GM23248 (cell line): ENCODE data around the gene WFDC1. TPM values are rescaled to one million over a fixed set of nuclear protein-coding genes. Genes with fewer than 3 reads are reported as not detected.
"Not testable (repeated sequence)": the region's sequence is repeated elsewhere in the genome, so short reads cannot be mapped to it uniquely, and the experiment has no call there.

Experiments used
- DNase-seq: peaks from one replicate; pipeline ENCODE4 v3.0.0-alpha.2; 2015
- H2AFZ ChIP-seq: fragments of 200-600 bp; sonication (generic); 2 replicates; pipeline ENCODE4 v1.6.1; 2016; ENCODE audit warnings: antibody characterized with exemption
- H3F3A ChIP-seq: fragments of 200-600 bp; sonication (generic); 2 replicates; pipeline ENCODE4 v1.6.1; 2016; ENCODE audit warnings: mild to moderate bottlenecking, antibody characterized with exemption, mixed run types; ENCODE audit not compliant: insufficient read depth
- H3K27ac ChIP-seq: fragments of 200-600 bp; sonication (generic); 2 replicates; pipeline ENCODE4 v1.5.1; 2016; ENCODE audit warnings: mild to moderate bottlenecking
- H3K27me3 ChIP-seq: fragments of 200-600 bp; sonication (generic); replicated peaks from 2 replicates; pipeline ENCODE4 v1.6.1; 2016; ENCODE audit warnings: mild to moderate bottlenecking; ENCODE audit not compliant: insufficient read depth
- H3K36me3 ChIP-seq: fragments of 200-600 bp; sonication (generic); 2 replicates; pipeline ENCODE4 v1.6.1; 2016; ENCODE audit warnings: low read depth, mild to moderate bottlenecking
- H3K4me1 ChIP-seq: fragments of 200-600 bp; sonication (generic); 2 replicates; pipeline ENCODE4 v1.6.1; 2016; ENCODE audit warnings: mild to moderate bottlenecking; ENCODE audit not compliant: insufficient read depth
- H3K4me2 ChIP-seq: fragments of 200-600 bp; sonication (generic); one replicate; pipeline ENCODE4 v1.6.1; 2016; ENCODE audit warnings: mild to moderate bottlenecking; ENCODE audit not compliant: unreplicated experiment
- H3K4me3 ChIP-seq: fragments of 200-600 bp; sonication (generic); 2 replicates; pipeline ENCODE4 v1.5.1; 2016; ENCODE audit warnings: mild to moderate bottlenecking
- H3K79me2 ChIP-seq: fragments of 200-600 bp; sonication (generic); 2 replicates; pipeline ENCODE4 v1.6.1; 2016; ENCODE audit warnings: mild to moderate bottlenecking; ENCODE audit not compliant: insufficient read depth
- H3K9ac ChIP-seq: fragments of 200-600 bp; sonication (generic); 2 replicates; pipeline ENCODE4 v1.6.1; 2016; ENCODE audit warnings: mild to moderate bottlenecking
- H3K9me2 ChIP-seq: fragments of 200-600 bp; sonication (generic); 2 replicates; pipeline ENCODE4 v1.6.1; 2016; ENCODE audit warnings: mixed run types, mild to moderate bottlenecking, moderate library complexity; ENCODE audit not compliant: insufficient read depth
- H3K9me3 ChIP-seq: fragments of 200-600 bp; sonication (generic); one replicate; pipeline ENCODE4 v1.6.1; 2017; ENCODE audit warnings: low read depth
- H4K20me1 ChIP-seq: fragments of 200-600 bp; sonication (generic); 2 replicates; pipeline ENCODE4 v1.6.0; 2016; ENCODE audit not compliant: insufficient read depth
- EZH2 ChIP-seq: fragments of 200-600 bp; sonication (generic); IDR thresholded peaks from 2 replicates; pipeline ENCODE4 v1.6.1; 2018; ENCODE audit warnings: antibody characterized with exemption, mild to moderate bottlenecking; ENCODE audit not compliant: insufficient read depth, poor library complexity, severe bottlenecking
- EZH2phosphoT487 ChIP-seq: fragments of 200-600 bp; sonication (generic); IDR thresholded peaks from 2 replicates; pipeline ENCODE4 v1.6.1; 2018; ENCODE audit warnings: antibody characterized with exemption, moderate library complexity, mild to moderate bottlenecking, low read depth; ENCODE audit not compliant: insufficient read depth
- WGBS, 2 experiments: methylation state at CpG; one replicate each; pipeline ENCODE4 v1.1.6; 2015 to 2017; ENCODE audit warnings: low lambda C conversion rate in 2 of 2, low coverage in 1 of 2; ENCODE audit errors: missing lambda C conversion rate in 2 of 2; 5-methylcytosine and 5-hydroxymethylcytosine counted together
- in situ Hi-C: fragments of 300-500 bp; cut with MboI; formaldehyde crosslinking; loops from 2 replicates; pipeline ENCODE4 v1.15.0; 2020
- polyA plus RNA-seq: library from polyadenylated mRNA; unstranded; fragments of >200 nt; fragmentation: Nextera tagmentation; extraction: Ambion mirVana; gene quantifications from 2 replicates; pipeline ENCODE4 v1.2.1, GENCODE V29; 2016
- total RNA-seq: library from RNA; depleted of rRNA; stranded (reverse); fragments of >200 nt; shearing (Covaris generic); gene quantifications from 2 replicates; pipeline ENCODE4 v1.2.3, GENCODE V29; 2014

WFDC1 gene
- total and polyA plus RNA-seq, 2 experiments from 2014 or later: 0.35 to 0.76 TPM

DNA sequence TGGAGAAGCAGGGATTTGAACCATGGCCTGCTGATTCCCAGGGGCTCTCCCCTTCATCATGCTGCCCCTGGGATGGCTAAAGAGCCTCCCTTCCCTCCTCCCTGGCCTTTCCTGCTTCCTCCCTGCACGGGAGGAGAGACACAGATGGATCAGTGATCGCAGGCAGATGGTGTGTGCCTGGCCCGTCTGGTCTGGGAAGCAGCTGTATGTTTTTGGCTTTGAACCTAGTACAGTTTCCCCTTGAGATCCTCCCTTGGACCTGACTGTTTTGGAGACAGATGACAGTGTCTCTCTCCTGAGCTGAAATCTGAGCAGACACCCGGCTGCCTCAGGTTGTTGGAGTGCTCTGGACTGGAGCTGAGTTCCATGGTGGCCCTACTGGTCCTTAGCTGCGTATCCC lies 44.6 kb downstream of the WFDC1 start:
- Histone ChIP-seq H3K4me3 (no peak overlapping the region), H3K9ac (no peak overlapping the region), H3K27ac (no peak overlapping the region), H3F3A (no peaks in the 10 kb centered on the region), H4K20me1 (no peaks in the 10 kb centered on the region), H3K4me2 (no peak overlapping the region), H3K9me3 (no peaks in the 10 kb centered on the region), H2AFZ (no peak overlapping the region), H3K27me3 (peaks cover 54% of the 10 kb centered on the region), H3K4me1 (no peaks in the 10 kb centered on the region), H3K79me2 (no peaks in the 10 kb centered on the region), H3K36me3 (no peaks in the 10 kb centered on the region), H3K9me2 (no peaks in the 10 kb centered on the region)
- in situ Hi-C loops: no loop called here
- TF ChIP-seq EZH2phosphoT487 (no peak), EZH2 (no peak)
- 6 to 8% methylated on average over 5 of the region's 5 CpGs for WGBS, 2 experiments
- no peak for DNase-seq

DNA sequence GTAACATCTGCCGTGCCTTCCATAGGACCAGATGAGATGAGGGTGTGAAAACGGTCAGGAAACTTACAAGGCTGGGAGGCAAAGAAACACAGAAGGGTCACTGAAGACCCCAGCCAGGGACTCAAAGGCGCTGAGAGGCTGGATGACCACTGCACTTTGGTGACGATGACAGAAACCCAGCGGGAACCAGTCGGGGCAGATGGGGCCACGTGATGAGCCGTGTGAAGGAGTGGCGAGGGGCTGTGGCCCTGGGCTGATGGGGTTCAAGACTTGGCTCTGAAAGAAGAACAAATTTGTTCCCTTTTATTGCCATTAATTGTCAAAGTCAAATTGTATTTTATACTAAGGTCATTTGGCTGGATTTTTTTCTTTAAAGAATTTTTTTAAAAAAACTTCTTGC lies 45.1 kb downstream of the WFDC1 start:
- H2AFZ ChIP-seq: no peak overlapping the region
- peaks cover 58% of the 10 kb centered on the region for H3K27me3 ChIP-seq
- no peak overlapping the region for H3K9ac ChIP-seq
- H3K27ac ChIP-seq: no peak overlapping the region
- H3K9me3 ChIP-seq: no peaks in the 10 kb centered on the region
- H4K20me1 ChIP-seq: no peaks in the 10 kb centered on the region
- in situ Hi-C loops: no loop called here
- TF ChIP-seq EZH2 (no peak), EZH2phosphoT487 (no peak)
- H3K4me3 ChIP-seq: no peak overlapping the region
- DNase-seq: no peak
- no peaks in the 10 kb centered on the region for H3K79me2 ChIP-seq
- no peaks in the 10 kb centered on the region for H3K9me2 ChIP-seq
- H3F3A ChIP-seq: no peaks in the 10 kb centered on the region
- no peak overlapping the region for H3K4me2 ChIP-seq
- WGBS, 2 experiments: 11 to 13% methylated on average over 9 of the region's 9 CpGs
- H3K36me3 ChIP-seq: no peaks in the 10 kb centered on the region
- no peaks in the 10 kb centered on the region for H3K4me1 ChIP-seq

DNA sequence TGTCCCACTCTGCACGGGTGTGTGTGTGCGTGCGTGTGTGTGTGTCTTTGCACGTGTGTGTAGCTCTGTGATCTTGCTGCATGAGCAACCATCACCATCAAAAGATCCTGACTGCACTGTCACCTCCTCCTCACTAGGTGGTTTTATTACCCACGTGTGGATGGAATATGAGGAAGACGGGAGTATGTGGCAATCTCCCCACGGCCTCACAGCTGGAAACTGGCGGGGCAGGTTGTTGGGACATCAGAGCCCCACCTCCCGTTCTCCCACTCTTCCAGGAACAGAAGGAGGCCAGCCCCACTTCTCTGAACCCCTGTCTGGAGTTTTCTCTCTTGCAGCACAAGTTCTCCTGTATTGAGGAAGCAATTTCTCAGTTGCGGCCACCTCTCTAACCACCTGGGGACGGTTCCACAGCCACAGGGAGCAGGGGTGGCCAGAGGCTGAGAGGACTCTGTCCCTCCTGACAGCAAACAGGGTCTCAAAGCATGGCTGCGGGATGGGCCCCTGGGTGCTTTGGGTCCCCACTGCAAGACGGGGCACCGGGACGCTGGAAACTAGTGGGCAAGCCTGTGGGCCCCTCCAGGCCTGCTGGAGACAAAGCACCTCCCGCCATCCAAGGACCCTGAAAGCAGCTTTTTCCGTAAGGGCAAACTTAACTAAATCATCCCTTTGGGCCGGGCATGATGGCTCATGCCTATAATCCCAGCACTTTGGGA lies 45.8 kb downstream of the WFDC1 start:
- in situ Hi-C loops: no loop called here
- peak; percentile 50 for DNase-seq
- Histone ChIP-seq H3K4me1 (no peaks in the 10 kb centered on the region), H4K20me1 (no peaks in the 10 kb centered on the region), H3K4me3 (no peak overlapping the region), H3K27ac (no peak overlapping the region), H3F3A (no peaks in the 10 kb centered on the region), H3K9me2 (no peaks in the 10 kb centered on the region), H3K9ac (no peak overlapping the region), H2AFZ (no peak overlapping the region), H3K4me2 (no peak overlapping the region), H3K79me2 (no peaks in the 10 kb centered on the region), H3K36me3 (no peaks in the 10 kb centered on the region), H3K27me3 (peaks cover 58% of the 10 kb centered on the region), H3K9me3 (no peaks in the 10 kb centered on the region)
- TF ChIP-seq EZH2phosphoT487 (no peak), EZH2 (no peak)
- 30 to 33% methylated on average over 17 to 18 of the region's 18 CpGs for WGBS, 2 experiments

DNA sequence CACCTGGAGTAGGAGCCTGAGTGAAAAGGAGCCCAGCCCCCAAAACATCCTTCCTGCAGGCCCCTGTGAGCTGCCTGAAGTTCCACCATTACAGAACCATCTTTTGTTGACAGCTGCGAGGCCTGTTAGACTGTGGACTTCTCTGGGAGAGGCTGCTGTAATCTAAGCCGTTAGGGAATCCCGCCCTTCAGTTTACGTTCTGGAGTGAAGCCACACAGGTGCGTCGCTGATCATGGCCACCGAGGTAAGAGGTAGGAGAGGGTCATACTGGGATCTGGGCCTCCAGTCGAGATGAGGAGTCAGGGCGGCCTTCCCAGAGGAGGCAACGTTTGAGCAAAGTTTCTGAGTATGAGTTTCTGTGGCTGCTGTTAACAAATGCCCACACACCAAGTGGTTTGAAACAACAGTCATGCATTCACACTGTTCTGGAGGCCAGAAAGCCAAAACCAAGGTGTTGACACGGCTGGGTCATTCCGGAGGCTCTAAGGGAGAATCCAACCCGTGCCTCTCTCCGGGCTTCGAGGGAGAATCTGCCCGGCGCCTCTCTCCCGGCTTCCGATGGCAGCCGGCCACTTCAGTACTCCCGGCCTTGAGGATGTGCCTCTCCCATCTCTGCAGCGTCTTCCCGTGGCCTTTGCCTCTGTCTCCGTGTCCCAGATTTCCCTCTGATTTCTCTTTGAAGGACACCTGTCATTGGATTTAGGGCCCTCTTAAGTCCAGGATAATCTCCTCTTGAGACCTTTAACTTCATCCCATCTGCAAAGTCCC lies 47.0 kb downstream of the WFDC1 start:
- H3F3A ChIP-seq: no peaks in the 10 kb centered on the region
- H3K9me3 ChIP-seq: no peaks in the 10 kb centered on the region
- no peak for DNase-seq
- no peak overlapping the region for H3K27ac ChIP-seq
- H3K27me3 ChIP-seq: peaks cover 58% of the 10 kb centered on the region
- H3K36me3 ChIP-seq: no peaks in the 10 kb centered on the region
- H4K20me1 ChIP-seq: no peaks in the 10 kb centered on the region
- in situ Hi-C loops: no loop called here
- no peaks in the 10 kb centered on the region for H3K79me2 ChIP-seq
- H3K4me2 ChIP-seq: no peak overlapping the region
- H3K4me3 ChIP-seq: no peak overlapping the region
- no peaks in the 10 kb centered on the region for H3K9me2 ChIP-seq
- TF ChIP-seq EZH2: no peak
- no peak for TF ChIP-seq EZH2phosphoT487
- no peaks in the 10 kb centered on the region for H3K4me1 ChIP-seq
- 57 to 61% methylated on average over 24 of the region's 24 CpGs for WGBS, 2 experiments
- no peak overlapping the region for H2AFZ ChIP-seq
- no peak overlapping the region for H3K9ac ChIP-seq

DNA sequence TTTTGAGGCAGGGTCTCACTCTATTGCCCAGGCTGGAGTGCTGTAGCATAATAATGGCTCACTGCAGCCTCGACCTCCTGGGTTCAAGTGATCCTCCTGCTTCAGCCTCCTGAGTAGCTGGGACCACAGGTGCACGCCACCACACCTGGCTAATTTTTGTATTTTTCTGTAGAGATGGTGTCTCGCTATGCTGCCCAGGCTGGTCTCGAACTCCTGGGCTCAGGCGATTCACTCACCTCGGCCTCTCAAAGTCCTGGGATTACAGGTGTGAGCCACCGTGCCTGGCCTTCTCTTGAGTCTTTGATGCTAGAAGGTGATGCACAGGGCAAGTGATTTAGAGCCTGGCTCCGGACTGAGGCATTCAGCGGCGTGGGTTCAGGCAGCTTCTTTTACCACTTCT lies 49.1 kb downstream of the WFDC1 start:
- in situ Hi-C loops, H3K4me1 ChIP-seq, H3K27ac ChIP-seq, H3K9me3 ChIP-seq, H3K36me3 ChIP-seq, H3K79me2 ChIP-seq, H4K20me1 ChIP-seq, DNase-seq, H3K4me2 ChIP-seq, H3K9ac ChIP-seq, H3F3A ChIP-seq, H2AFZ ChIP-seq, H3K4me3 ChIP-seq, H3K9me2 ChIP-seq: not testable (repeated sequence)
- 65 to 67% methylated on average over 10 of the region's 10 CpGs for WGBS, 2 experiments
- peaks cover 51% of the 10 kb centered on the region for H3K27me3 ChIP-seq
